SK-N-MC (cell line): ENCODE data around the gene FHIP1B.
A peak's percentile ranks its signal among the peaks of the same experiment; 100 is the strongest.
"Not testable (repeated sequence)": the region's sequence is repeated elsewhere in the genome, so short reads cannot be mapped to it uniquely, and the experiment has no call there.

Source experiments
- DNase-seq: peaks from one replicate; pipeline ENCODE4 v3.0.0-alpha.2; 2011; ENCODE audit warnings: low read depth, low spot score
- H3K27ac ChIP-seq: fragments of 200-600 bp; sonication (generic); 2 replicates; pipeline ENCODE4 v1.5.1; 2016; ENCODE audit warnings: mixed run types
- H3K36me3 ChIP-seq: fragments of 200-600 bp; sonication (generic); 2 replicates; pipeline ENCODE4 v1.6.1; 2017; ENCODE audit warnings: antibody characterized with exemption, low read length, mixed read lengths; ENCODE audit not compliant: insufficient read depth
- H3K4me3 ChIP-seq: fragments of 200-600 bp; sonication (generic); 2 replicates; pipeline ENCODE4 v1.5.1; 2016
- H3K9ac ChIP-seq: fragments of 200-600 bp; sonication (generic); 2 replicates; pipeline ENCODE4 v1.8.0; 2017; ENCODE audit warnings: mixed run types, mixed read lengths; ENCODE audit not compliant: insufficient read length
- H3K9me3 ChIP-seq: fragments of 200-600 bp; sonication (generic); 2 replicates; pipeline ENCODE4 v1.6.1; 2017; ENCODE audit warnings: low read depth, mild to moderate bottlenecking, antibody characterized with exemption, low read length, moderate library complexity, mixed read lengths
- EZH2 ChIP-seq: fragments of 200-600 bp; sonication (generic); IDR thresholded peaks from one replicate; pipeline ENCODE4 v1.6.1; 2017; ENCODE audit warnings: antibody characterized with exemption
- FOXP2 ChIP-seq: optimal IDR thresholded peaks from 2 replicates; pipeline ENCODE3; 2011; ENCODE audit warnings: mild to moderate bottlenecking, moderate library complexity; ENCODE audit not compliant: insufficient read depth; ENCODE audit errors: extremely low read length, control extremely low read depth
- POLR2AphosphoS5 ChIP-seq: IDR thresholded peaks from 2 replicates; pipeline ENCODE4 v1.6.1; 2012; ENCODE audit warnings: mild to moderate bottlenecking, low read depth, low read length, borderline replicate concordance

FHIP1B gene

GRCh38 chr11:6263662-6264061 lies 29.2 kb upstream of the FHIP1B start:
- H3K9me3 ChIP-seq, result no peaks in the 10 kb centered on the region
- H3K9ac ChIP-seq, result no peak overlapping the region
- DNase-seq, result no peak
- H3K4me3 ChIP-seq, result no peak overlapping the region
- TF ChIP-seq EZH2, result no peak
- no peak for TF ChIP-seq FOXP2
- TF ChIP-seq POLR2AphosphoS5, result no peak
- no peaks in the 10 kb centered on the region for H3K36me3 ChIP-seq
- no peak overlapping the region for H3K27ac ChIP-seq

GRCh38 chr11:6260207-6260726 lies 25.8 kb upstream of the FHIP1B start:
- H3K27ac ChIP-seq, result no peak overlapping the region
- DNase-seq, result no peak
- TF ChIP-seq FOXP2 (no peak), POLR2AphosphoS5 (no peak), EZH2 (no peak)
- no peaks in the 10 kb centered on the region for H3K9me3 ChIP-seq
- no peak overlapping the region for H3K4me3 ChIP-seq
- no peak overlapping the region for H3K9ac ChIP-seq
- H3K36me3 ChIP-seq, result no peaks in the 10 kb centered on the region

- no peak for DNase-seq
- Histone ChIP-seq H3K36me3 (no peaks in the 10 kb centered on the region), H3K27ac (no peak overlapping the region), H3K9ac (no peak overlapping the region), H3K9me3 (no peaks in the 10 kb centered on the region), H3K4me3 (no peak overlapping the region)
- TF ChIP-seq POLR2AphosphoS5 (no peak), EZH2 (no peak), FOXP2 (no peak)
Measured at GRCh38 chr11:6258571-6259081, 24.2 kb upstream of the FHIP1B start.

GRCh38 chr11:6258141-6258540 lies 23.7 kb upstream of the FHIP1B start:
- DNase-seq, result no peak
- Histone ChIP-seq H3K9me3 (no peaks in the 10 kb centered on the region), H3K9ac (no peak overlapping the region), H3K36me3 (no peaks in the 10 kb centered on the region), H3K4me3 (no peak overlapping the region), H3K27ac (no peak overlapping the region)
- TF ChIP-seq POLR2AphosphoS5 (no peak), EZH2 (no peak), FOXP2 (no peak)

- H3K4me3 ChIP-seq, result no peak overlapping the region
- no peak overlapping the region for H3K9ac ChIP-seq
- no peak for DNase-seq
- TF ChIP-seq POLR2AphosphoS5, result no peak
- no peak for TF ChIP-seq EZH2
- TF ChIP-seq FOXP2, result no peak
- no peak overlapping the region for H3K27ac ChIP-seq
- no peaks in the 10 kb centered on the region for H3K36me3 ChIP-seq
- no peaks in the 10 kb centered on the region for H3K9me3 ChIP-seq
Measured at GRCh38 chr11:6253197-6253596, 18.8 kb upstream of the FHIP1B start.

- H3K27ac ChIP-seq, result no peak overlapping the region
- H3K9me3 ChIP-seq, result no peaks in the 10 kb centered on the region
- DNase-seq, result no peak
- H3K9ac ChIP-seq, result no peak overlapping the region
- H3K4me3 ChIP-seq, result no peak overlapping the region
- TF ChIP-seq FOXP2 (no peak), POLR2AphosphoS5 (no peak), EZH2 (no peak)
- H3K36me3 ChIP-seq, result no peaks in the 10 kb centered on the region
Measured at GRCh38 chr11:6251990-6252473, 17.6 kb upstream of the FHIP1B start.

- Histone ChIP-seq H3K9ac (no peak overlapping the region), H3K9me3 (no peaks in the 10 kb centered on the region), H3K4me3 (no peak overlapping the region), H3K36me3 (no peaks in the 10 kb centered on the region), H3K27ac (no peak overlapping the region)
- DNase-seq, result peak; percentile 5
- TF ChIP-seq EZH2, result no peak
- TF ChIP-seq POLR2AphosphoS5, result no peak
- no peak for TF ChIP-seq FOXP2
Measured at GRCh38 chr11:6251120-6251733, 16.8 kb upstream of the FHIP1B start.

- H3K27ac ChIP-seq, result no peak overlapping the region
- H3K4me3 ChIP-seq, result no peak overlapping the region
- no peaks in the 10 kb centered on the region for H3K36me3 ChIP-seq
- TF ChIP-seq FOXP2 (no peak), EZH2 (no peak), POLR2AphosphoS5 (no peak)
- DNase-seq, result no peak
- H3K9me3 ChIP-seq, result no peaks in the 10 kb centered on the region
- no peak overlapping the region for H3K9ac ChIP-seq
Measured at GRCh38 chr11:6249770-6250555, 15.5 kb upstream of the FHIP1B start.

- not testable (repeated sequence) for H3K9ac ChIP-seq, H3K27ac ChIP-seq, H3K9me3 ChIP-seq, DNase-seq, H3K36me3 ChIP-seq, H3K4me3 ChIP-seq
Measured at GRCh38 chr11:6248897-6249296, 14.5 kb upstream of the FHIP1B start.
